GM21367 (cell line): ENCODE results near the gene IQCC.

Experiments
- ATAC-seq: cut with Tn5 transposase; IDR thresholded peaks from one replicate; pipeline ENCODE4 v1.9.1; 2021; ENCODE audit not compliant: unreplicated experiment

The IQCC gene

GRCh38 chr1:32195531-32195930 lies 9.9 kb upstream of the IQCC start:
- no peak for ATAC-seq

- ATAC-seq: no peak
Observed at GRCh38 chr1:32195972-32196823, 9.3 kb upstream of the IQCC start.

- no peak for ATAC-seq
Observed at GRCh38 chr1:32197074-32197473, 8.4 kb upstream of the IQCC start.

GRCh38 chr1:32197837-32198236 lies 7.6 kb upstream of the IQCC start:
- ATAC-seq: no peak

GRCh38 chr1:32198237-32199042 lies 7.0 kb upstream of the IQCC start:
- ATAC-seq: no peak

GRCh38 chr1:32199043-32199716 lies 6.3 kb upstream of the IQCC start:
- no peak for ATAC-seq

- no peak for ATAC-seq
Observed at GRCh38 chr1:32199717-32200072, 5.8 kb upstream of the IQCC start.

GRCh38 chr1:32200226-32201010 lies 5.1 kb upstream of the IQCC start, which contains the start of gene CCDC28B:
Gene CCDC28B (plus strand): TSS chr1:32200595. CDS start chr1:32201936, 1,341 bp downstream.
- no peak for ATAC-seq

- no peak for ATAC-seq
Observed at GRCh38 chr1:32201011-32201855, 4.2 kb upstream of the IQCC start.

GRCh38 chr1:32204943-32205361 lies 519 bp upstream of the IQCC start:
- no peak for ATAC-seq

- ATAC-seq: no peak
Observed at GRCh38 chr1:32208469-32208868, 3.0 kb downstream of the IQCC start.

- no peak for ATAC-seq
Observed at GRCh38 chr1:32208891-32209328, 3.4 kb downstream of the IQCC start, which contains the start of gene DCDC2B. Gene DCDC2B (plus strand): TSS chr1:32209089. CDS start chr1:32209094, 5 bp downstream.

GRCh38 chr1:32215629-32216480 lies 10.4 kb downstream of the IQCC start:
- no peak for ATAC-seq

GRCh38 chr1:32216566-32216965 lies 11.1 kb downstream of the IQCC start:
- ATAC-seq: no peak

GRCh38 chr1:32219022-32219421 lies 13.6 kb downstream of the IQCC start:
- ATAC-seq: no peak

- no peak for ATAC-seq
Observed at GRCh38 chr1:32220746-32221580, 15.5 kb downstream of the IQCC start.

- no peak for ATAC-seq
Observed at GRCh38 chr1:32221581-32221979, 16.1 kb downstream of the IQCC start.
